Osteocyte (in vitro differentiated cells): Measurements from ENCODE around the gene CD200. TPM values are rescaled to one million over a fixed set of nuclear protein-coding genes. Genes with fewer than 3 reads are reported as not detected.

Source experiments
- DNase-seq: peaks from one replicate; pipeline ENCODE4 v3.0.0; 2021; ENCODE audit warnings: mixed read lengths; ENCODE audit not compliant: unreplicated experiment; ENCODE audit errors: extremely low spot score
- H3K27ac Mint-ChIP-seq: one replicate; pipeline ENCODE4 v1.8.0; 2021; ENCODE audit warnings: mild to moderate bottlenecking, mixed read lengths; ENCODE audit not compliant: unreplicated experiment
- H3K27me3 Mint-ChIP-seq: one replicate; pipeline ENCODE4 v1.8.0; 2021; ENCODE audit warnings: mixed read lengths; ENCODE audit not compliant: unreplicated experiment
- H3K36me3 Mint-ChIP-seq: one replicate; pipeline ENCODE4 v1.8.0; 2021; ENCODE audit warnings: mixed read lengths; ENCODE audit not compliant: unreplicated experiment
- H3K4me1 Mint-ChIP-seq: one replicate; pipeline ENCODE4 v1.8.0; 2021; ENCODE audit warnings: mixed read lengths; ENCODE audit not compliant: unreplicated experiment
- H3K4me3 Mint-ChIP-seq: one replicate; pipeline ENCODE4 v1.8.0; 2021; ENCODE audit warnings: mild to moderate bottlenecking, moderate library complexity, mixed read lengths; ENCODE audit not compliant: unreplicated experiment
- H3K9me3 Mint-ChIP-seq: one replicate; pipeline ENCODE4 v1.8.0; 2021; ENCODE audit warnings: mixed read lengths; ENCODE audit not compliant: unreplicated experiment
- CTCF ChIP-seq: fragments of 200-600 bp; sonication (generic); IDR thresholded peaks from 2 replicates; pipeline ENCODE4 v1.5.0; 2021; ENCODE audit warnings: antibody characterized with exemption, mild to moderate bottlenecking, moderate library complexity
- total RNA-seq: library from RNA; stranded (reverse); gene quantifications from 2 replicates; pipeline ENCODE4 v1.2.1, GENCODE V29; 2021

CD200 gene
- total RNA-seq, 1 donor from 2014 or later: 0.27 TPM

GRCh38 chr3:112382543-112383160, 49.7 kb downstream of the CD200 start:
- H3K27me3 Mint-ChIP-seq: no peaks in the 10 kb centered on the region
- TF ChIP-seq CTCF: no peak
- no peak for DNase-seq
- no peaks in the 10 kb centered on the region for H3K9me3 Mint-ChIP-seq
- H3K4me1 Mint-ChIP-seq: peaks cover 9% of the 10 kb centered on the region
- no peaks in the 10 kb centered on the region for H3K36me3 Mint-ChIP-seq
- no peak overlapping the region for H3K4me3 Mint-ChIP-seq
- H3K27ac Mint-ChIP-seq: no peak overlapping the region

DNA sequence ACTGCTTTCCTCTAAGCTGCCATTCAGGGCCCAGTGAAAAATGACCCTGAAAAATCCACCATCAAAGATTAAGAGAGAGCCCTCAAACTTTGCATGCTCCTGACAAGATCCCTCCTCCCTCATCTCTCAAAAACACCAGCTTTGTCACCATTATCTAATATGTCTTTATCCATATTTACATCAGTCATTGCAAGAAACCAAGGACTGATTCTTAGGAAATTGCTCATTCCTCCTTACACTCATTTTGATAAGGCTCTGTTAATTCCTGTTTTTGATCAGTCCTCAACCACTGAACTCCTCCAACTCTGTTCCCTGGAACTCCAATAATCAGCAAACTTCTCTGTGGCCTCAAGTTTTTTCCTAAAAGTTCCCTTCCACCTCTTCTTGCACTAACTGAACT, 51.8 kb downstream of the CD200 start:
- Mint-ChIP-seq H3K9me3 (no peaks in the 10 kb centered on the region), H3K4me3 (no peak overlapping the region), H3K27ac (no peak overlapping the region), H3K27me3 (no peaks in the 10 kb centered on the region), H3K4me1 (peaks cover under 1% of the 10 kb centered on the region), H3K36me3 (no peaks in the 10 kb centered on the region)
- no peak for TF ChIP-seq CTCF
- no peak for DNase-seq

GRCh38 chr3:112388972-112389371, 56.0 kb downstream of the CD200 start:
- TF ChIP-seq CTCF: no peak
- no peaks in the 10 kb centered on the region for H3K36me3 Mint-ChIP-seq
- no peaks in the 10 kb centered on the region for H3K27me3 Mint-ChIP-seq
- H3K27ac Mint-ChIP-seq: no peak overlapping the region
- no peak for DNase-seq
- H3K4me1 Mint-ChIP-seq: peaks cover 19% of the 10 kb centered on the region
- no peak overlapping the region for H3K4me3 Mint-ChIP-seq
- peaks cover 11% of the 10 kb centered on the region for H3K9me3 Mint-ChIP-seq

DNA sequence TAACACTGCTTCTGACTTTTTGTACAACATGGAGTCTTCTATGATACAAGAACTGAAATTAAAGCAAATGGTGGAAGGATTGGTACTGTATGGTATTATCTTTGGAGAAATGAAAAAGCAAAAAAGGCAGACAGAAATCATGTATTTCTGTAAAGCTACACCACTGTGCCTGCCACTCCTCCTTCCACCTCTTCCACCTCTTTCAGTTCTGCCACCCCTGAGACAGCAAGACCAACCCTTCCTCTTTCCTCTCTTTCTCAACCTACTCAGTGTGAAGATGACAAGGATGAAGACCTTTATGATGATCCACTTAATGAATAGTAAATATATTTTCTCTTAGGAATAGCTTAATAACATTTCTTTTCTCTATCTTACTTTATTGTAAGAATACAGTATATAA, 57.0 kb downstream of the CD200 start:
- no peak for DNase-seq
- H3K4me1 Mint-ChIP-seq: peaks cover 22% of the 10 kb centered on the region

More for the DNA sequence above, 57.0 kb downstream of the CD200 start:
- H3K27ac Mint-ChIP-seq: no peak overlapping the region
- H3K9me3 Mint-ChIP-seq: peaks cover 11% of the 10 kb centered on the region
- TF ChIP-seq CTCF: no peak
- no peak overlapping the region for H3K4me3 Mint-ChIP-seq
- no peaks in the 10 kb centered on the region for H3K27me3 Mint-ChIP-seq
- H3K36me3 Mint-ChIP-seq: no peaks in the 10 kb centered on the region
